Measurements from ENCODE around the gene F2. TPM values are rescaled to one million over a fixed set of nuclear protein-coding genes. Genes with fewer than 3 reads are reported as not detected.

Gene F2
- total RNA-seq, 1 donor from 2014 or later = 4.4 TPM

DNA sequence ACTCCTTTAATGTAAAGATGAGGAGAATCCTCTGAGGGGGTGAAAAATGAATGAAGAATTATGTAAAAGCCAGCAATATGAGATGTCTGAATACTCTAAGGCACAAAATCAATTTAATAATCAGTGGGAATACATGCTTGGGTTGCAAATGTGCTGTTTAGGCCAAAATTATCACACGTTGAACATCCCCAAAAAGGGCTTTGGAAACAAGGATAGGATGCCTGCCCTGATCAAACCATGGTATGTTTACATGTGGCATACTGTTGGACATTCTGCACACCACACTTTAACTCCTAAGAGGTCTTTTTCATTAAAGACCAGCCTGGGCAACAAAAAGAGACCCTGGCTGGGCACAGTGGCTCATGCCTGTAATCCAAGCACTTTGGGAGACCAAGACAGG lies 26.3 kb downstream of the F2 start:
- Mint-ChIP-seq H3K36me3 (ENCODE audit: low read depth, unreplicated experiment) (peaks cover 62% of the 10 kb centered on the region), H3K27ac (ENCODE audit: unreplicated experiment) (no peak overlapping the region), H3K4me1 (ENCODE audit: unreplicated experiment) (no peaks in the 10 kb centered on the region), H3K4me3 (ENCODE audit: unreplicated experiment) (no peak overlapping the region), H3K27me3 (ENCODE audit: unreplicated experiment) (peaks cover 1% of the 10 kb centered on the region), H3K9me3 (ENCODE audit: unreplicated experiment) (no peaks in the 10 kb centered on the region)
- no peak for DNase-seq (ENCODE audit: low spot score)
- TF ChIP-seq, protein P1, sequence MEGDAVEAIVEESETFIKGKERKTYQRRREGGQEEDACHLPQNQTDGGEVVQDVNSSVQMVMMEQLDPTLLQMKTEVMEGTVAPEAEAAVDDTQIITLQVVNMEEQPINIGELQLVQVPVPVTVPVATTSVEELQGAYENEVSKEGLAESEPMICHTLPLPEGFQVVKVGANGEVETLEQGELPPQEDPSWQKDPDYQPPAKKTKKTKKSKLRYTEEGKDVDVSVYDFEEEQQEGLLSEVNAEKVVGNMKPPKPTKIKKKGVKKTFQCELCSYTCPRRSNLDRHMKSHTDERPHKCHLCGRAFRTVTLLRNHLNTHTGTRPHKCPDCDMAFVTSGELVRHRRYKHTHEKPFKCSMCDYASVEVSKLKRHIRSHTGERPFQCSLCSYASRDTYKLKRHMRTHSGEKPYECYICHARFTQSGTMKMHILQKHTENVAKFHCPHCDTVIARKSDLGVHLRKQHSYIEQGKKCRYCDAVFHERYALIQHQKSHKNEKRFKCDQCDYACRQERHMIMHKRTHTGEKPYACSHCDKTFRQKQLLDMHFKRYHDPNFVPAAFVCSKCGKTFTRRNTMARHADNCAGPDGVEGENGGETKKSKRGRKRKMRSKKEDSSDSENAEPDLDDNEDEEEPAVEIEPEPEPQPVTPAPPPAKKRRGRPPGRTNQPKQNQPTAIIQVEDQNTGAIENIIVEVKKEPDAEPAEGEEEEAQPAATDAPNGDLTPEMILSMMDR (IDR thresholded peaks at IDR 0.05; ENCODE audit: unreplicated experiment) = no peak

DNA sequence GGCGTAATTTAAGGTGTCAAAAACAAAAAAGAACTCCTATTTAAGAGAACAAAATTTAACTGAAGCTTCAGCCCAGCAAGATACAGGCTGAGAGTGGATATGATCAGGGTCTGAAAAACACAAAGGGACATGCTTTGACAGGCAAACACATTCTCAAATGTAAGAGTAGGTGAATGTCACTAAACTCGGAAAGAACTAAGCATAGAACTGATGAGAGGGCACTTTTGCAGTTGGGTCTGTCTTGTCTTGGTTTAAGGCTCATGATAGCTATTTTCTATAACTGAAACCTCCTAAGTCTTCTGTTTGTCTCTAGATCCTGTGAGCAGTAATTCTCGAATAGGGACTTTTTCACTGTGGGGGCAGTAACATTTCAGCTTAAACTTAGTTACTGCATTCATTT lies 27.0 kb downstream of the F2 start:
- no peak overlapping the region for H3K4me3 Mint-ChIP-seq (ENCODE audit: unreplicated experiment)
- H3K4me1 Mint-ChIP-seq (ENCODE audit: unreplicated experiment) = no peaks in the 10 kb centered on the region
- TF ChIP-seq, protein P1 (IDR thresholded peaks at IDR 0.05; ENCODE audit: unreplicated experiment) = no peak
- peaks cover 1% of the 10 kb centered on the region for H3K27me3 Mint-ChIP-seq (ENCODE audit: unreplicated experiment)
- H3K36me3 Mint-ChIP-seq (ENCODE audit: low read depth, unreplicated experiment) = peaks cover 66% of the 10 kb centered on the region
- no peak overlapping the region for H3K27ac Mint-ChIP-seq (ENCODE audit: unreplicated experiment)
- H3K9me3 Mint-ChIP-seq (ENCODE audit: unreplicated experiment) = no peaks in the 10 kb centered on the region
- DNase-seq (ENCODE audit: low spot score) = no peak

DNA sequence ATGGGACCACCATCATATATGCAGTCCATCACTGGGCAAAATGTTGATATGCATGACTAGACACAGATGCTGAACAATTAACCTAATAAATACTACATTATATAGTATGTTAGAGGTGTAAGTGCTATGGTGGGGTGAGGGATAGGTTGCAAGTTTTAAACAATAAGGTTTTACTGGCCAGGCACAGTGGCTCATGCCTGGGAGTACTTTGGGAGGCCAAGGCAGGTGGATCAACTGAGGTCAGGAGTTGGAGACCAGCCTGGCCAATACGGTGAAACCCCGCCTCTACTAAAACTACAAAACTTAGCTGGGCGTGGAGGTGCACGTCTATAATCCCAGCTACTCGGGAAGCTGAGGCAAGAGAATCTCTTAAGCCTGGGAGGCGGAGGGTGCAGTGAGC lies 28.1 kb downstream of the F2 start:
- Mint-ChIP-seq H3K4me3 (ENCODE audit: unreplicated experiment) (no peak overlapping the region), H3K4me1 (ENCODE audit: unreplicated experiment) (no peaks in the 10 kb centered on the region), H3K27me3 (ENCODE audit: unreplicated experiment) (peaks cover 1% of the 10 kb centered on the region), H3K36me3 (ENCODE audit: low read depth, unreplicated experiment) (peaks cover 57% of the 10 kb centered on the region), H3K27ac (ENCODE audit: unreplicated experiment) (no peak overlapping the region), H3K9me3 (ENCODE audit: unreplicated experiment) (no peaks in the 10 kb centered on the region)
- no peak for DNase-seq (ENCODE audit: low spot score)
- TF ChIP-seq, protein P1 (IDR thresholded peaks at IDR 0.05; ENCODE audit: unreplicated experiment) = no peak

DNA sequence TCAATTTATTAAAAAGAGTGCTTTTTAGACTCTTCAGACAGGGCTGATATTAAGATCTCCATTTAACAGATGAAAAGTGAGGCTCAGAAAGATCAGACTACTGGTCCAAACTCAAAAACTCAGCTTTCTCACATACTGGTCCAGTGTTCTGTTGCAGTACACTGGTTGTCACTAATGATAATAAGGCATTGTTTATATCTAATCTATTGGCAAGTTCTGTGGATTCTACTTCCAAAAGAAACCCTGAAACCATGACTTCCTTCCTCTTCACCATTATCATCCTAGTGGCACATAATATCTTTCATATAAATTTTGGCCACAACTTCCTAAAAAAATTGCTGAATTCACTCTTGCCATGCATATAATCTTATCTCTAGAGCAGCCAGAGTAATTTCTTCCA lies 36.9 kb downstream of the F2 start:
- H3K27ac Mint-ChIP-seq (ENCODE audit: unreplicated experiment) = no peak overlapping the region
- peaks cover 38% of the 10 kb centered on the region for H3K36me3 Mint-ChIP-seq (ENCODE audit: low read depth, unreplicated experiment)
- no peak overlapping the region for H3K4me3 Mint-ChIP-seq (ENCODE audit: unreplicated experiment)
- H3K27me3 Mint-ChIP-seq (ENCODE audit: unreplicated experiment) = peaks cover 2% of the 10 kb centered on the region
- no peaks in the 10 kb centered on the region for H3K9me3 Mint-ChIP-seq (ENCODE audit: unreplicated experiment)
- TF ChIP-seq, protein P1 (IDR thresholded peaks at IDR 0.05; ENCODE audit: unreplicated experiment) = no peak
- no peaks in the 10 kb centered on the region for H3K4me1 Mint-ChIP-seq (ENCODE audit: unreplicated experiment)
- no peak for DNase-seq (ENCODE audit: low spot score)

DNA sequence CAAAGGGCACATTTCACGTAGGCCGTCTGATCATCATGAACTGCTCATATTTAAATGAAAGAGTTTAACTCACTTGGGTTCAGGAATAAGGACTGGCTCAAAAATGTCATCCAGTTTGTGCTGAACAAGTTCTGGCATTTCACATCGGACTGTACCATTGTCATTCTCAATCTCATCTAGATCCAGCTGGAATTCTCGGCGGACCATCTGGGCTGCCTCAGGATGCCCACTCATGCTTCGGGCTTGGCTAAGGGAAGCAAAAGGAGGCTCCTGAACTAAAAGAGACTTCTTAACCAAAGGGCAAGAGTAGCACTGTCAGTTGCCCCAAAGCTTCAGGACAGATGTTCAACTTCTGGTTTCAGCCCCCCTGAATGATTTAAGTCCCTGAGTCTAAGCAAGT lies 40.2 kb downstream of the F2 start:
- no peaks in the 10 kb centered on the region for H3K9me3 Mint-ChIP-seq (ENCODE audit: unreplicated experiment)
- H3K36me3 Mint-ChIP-seq (ENCODE audit: low read depth, unreplicated experiment) = peaks cover 40% of the 10 kb centered on the region
- TF ChIP-seq, protein P1 (IDR thresholded peaks at IDR 0.05; ENCODE audit: unreplicated experiment) = no peak
- H3K4me3 Mint-ChIP-seq (ENCODE audit: unreplicated experiment) = no peak overlapping the region
- no peak for DNase-seq (ENCODE audit: low spot score)
- H3K4me1 Mint-ChIP-seq (ENCODE audit: unreplicated experiment) = no peaks in the 10 kb centered on the region
- H3K27ac Mint-ChIP-seq (ENCODE audit: unreplicated experiment) = no peak overlapping the region
- peaks cover 2% of the 10 kb centered on the region for H3K27me3 Mint-ChIP-seq (ENCODE audit: unreplicated experiment)
